ENCODE data around the gene RGS12. TPM values are rescaled to one million over a fixed set of nuclear protein-coding genes. Genes with fewer than 3 reads are reported as not detected.

The RGS12 gene
- polyA plus RNA-seq, 2 of the 4 experiments (the other 2 are of a cell fraction) = 7.4 to 8.9 TPM

DNA sequence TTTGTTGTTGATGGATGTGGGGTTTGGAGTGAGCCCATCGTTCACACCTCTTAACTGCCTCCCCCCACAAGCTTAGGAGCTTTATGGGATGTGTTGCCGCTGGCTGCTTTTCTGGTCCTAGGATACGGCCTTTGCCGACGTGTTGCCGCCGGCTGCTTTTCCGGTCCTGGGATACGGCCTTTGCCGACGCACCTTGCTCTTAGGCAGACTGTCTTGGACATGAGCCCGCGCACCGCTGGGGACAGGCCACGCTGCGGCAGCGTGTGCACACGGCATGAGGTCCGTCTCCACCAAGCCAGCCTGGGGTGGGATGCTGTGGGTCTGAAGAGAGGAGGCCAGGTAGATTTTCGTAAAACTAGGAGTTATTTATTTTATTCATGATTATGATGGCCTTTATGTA lies 14.2 kb downstream of the RGS12 start:
- DNase-seq (ENCODE audit: low read depth in 1 of 2, low spot score in 1 of 2) (no peak), FAIRE-seq (no peak), ATAC-seq (no peak)
- Histone ChIP-seq H3K27ac (no peak overlapping the region), H3K4me3 (no peak overlapping the region), H3K9me3 (no peaks in the 10 kb centered on the region), H3K4me1 (peaks cover 7% of the 10 kb centered on the region; the same call in 1 of the 3 replicates), H3K4me2 (no peak overlapping the region)
- TF ChIP-seq NFE2L2 (conservative IDR thresholded peaks at IDR 0.05; ENCODE audit: low read length) (no peak), EHMT2 (IDR thresholded peaks at IDR 0.05; ENCODE audit: low read depth) (no peak), FOXS1 (CRISPR knock-in tag; IDR thresholded peaks at IDR 0.05) (no peak), JUNB (IDR thresholded peaks at IDR 0.05) (no peak), ZNF302 (CRISPR knock-in tag; IDR thresholded peaks at IDR 0.05) (no peak), HDAC2 (IDR thresholded peaks at IDR 0.05) (no peak), MYC (IDR thresholded peaks at IDR 0.05; ENCODE audit: borderline replicate concordance, low read length) (no peak), CHD4 (IDR thresholded peaks at IDR 0.05; ENCODE audit: borderline replicate concordance) (no peak), RAD21 (conservative IDR thresholded peaks at IDR 0.05 in 1 of 2, IDR thresholded peaks at IDR 0.05 in 1 of 2) (no peak), HOXB5 (CRISPR knock-in tag; IDR thresholded peaks at IDR 0.05) (no peak), SMC3 (IDR thresholded peaks at IDR 0.05) (no peak), EHF (CRISPR knock-in tag; IDR thresholded peaks at IDR 0.05) (no peak), GATA3 (IDR thresholded peaks at IDR 0.05; ENCODE audit: borderline replicate concordance) (no peak), E2F6 (IDR thresholded peaks at IDR 0.05; ENCODE audit: borderline replicate concordance, low read depth) (no peak), CEBPB (IDR thresholded peaks at IDR 0.05) (no peak), HES2 (IDR thresholded peaks at IDR 0.05) (no peak), RARB (CRISPR knock-in tag; IDR thresholded peaks at IDR 0.05) (no peak)
- TF ChIP-seq, protein P1, sequence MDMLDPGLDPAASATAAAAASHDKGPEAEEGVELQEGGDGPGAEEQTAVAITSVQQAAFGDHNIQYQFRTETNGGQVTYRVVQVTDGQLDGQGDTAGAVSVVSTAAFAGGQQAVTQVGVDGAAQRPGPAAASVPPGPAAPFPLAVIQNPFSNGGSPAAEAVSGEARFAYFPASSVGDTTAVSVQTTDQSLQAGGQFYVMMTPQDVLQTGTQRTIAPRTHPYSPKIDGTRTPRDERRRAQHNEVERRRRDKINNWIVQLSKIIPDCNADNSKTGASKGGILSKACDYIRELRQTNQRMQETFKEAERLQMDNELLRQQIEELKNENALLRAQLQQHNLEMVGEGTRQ (IDR thresholded peaks at IDR 0.05) = no peak
- ChIA-PET CTCF (no interaction called here), POLR2A (no interaction called here)
- 94% methylated on average over 20 of the region's 20 CpGs for WGBS (ENCODE audit: missing lambda C conversion rate)

DNA sequence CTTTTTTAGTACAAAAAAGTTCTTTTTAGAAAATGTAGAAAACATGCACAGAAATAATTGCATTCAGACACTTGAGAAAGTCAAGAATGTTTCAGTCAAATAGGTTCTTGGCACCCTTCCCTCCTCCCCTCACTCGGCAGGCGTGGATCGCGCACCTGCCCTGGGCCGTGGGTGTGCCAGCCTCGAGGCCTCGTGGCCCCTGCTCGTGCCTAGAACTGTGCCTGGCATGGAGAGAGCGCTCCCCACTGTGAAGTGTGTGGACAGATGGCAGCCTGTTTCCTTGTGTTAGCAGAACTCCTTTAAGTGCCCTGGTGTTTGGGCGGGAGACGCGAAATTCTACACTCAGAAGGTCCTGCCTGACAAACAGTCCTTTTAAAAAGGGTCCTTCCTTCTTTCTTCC lies 14.7 kb downstream of the RGS12 start:
- H3K27ac ChIP-seq = no peak overlapping the region
- H3K9me3 ChIP-seq = no peaks in the 10 kb centered on the region
- H3K4me1 ChIP-seq = peaks cover 7% of the 10 kb centered on the region; the same call in 1 of the 3 replicates
- FAIRE-seq = no peak
- DNase-seq (ENCODE audit: low read depth in 1 of 2, low spot score in 1 of 2) = no peak
- 91% methylated on average over 12 of the region's 12 CpGs for WGBS (ENCODE audit: missing lambda C conversion rate)
- no peak for ATAC-seq
- no peak overlapping the region for H3K4me2 ChIP-seq
- no peak overlapping the region for H3K4me3 ChIP-seq
- POLR2A ChIA-PET = no interaction called here
- TF ChIP-seq CEBPB (IDR thresholded peaks at IDR 0.05) = no peak
- TF ChIP-seq CTCF (IDR thresholded peaks at IDR 0.05) = no peak
- no peak for TF ChIP-seq RCOR1 (IDR thresholded peaks at IDR 0.05; ENCODE audit: low read depth, low read length)
- no peak for TF ChIP-seq SREBF2 (IDR thresholded peaks at IDR 0.05)
- TF ChIP-seq CHD2 (IDR thresholded peaks at IDR 0.05; ENCODE audit: low read length, partially characterized antibody) = no peak
- TF ChIP-seq, protein P1 (IDR thresholded peaks at IDR 0.05) = no peak
- TF ChIP-seq EHMT2 (IDR thresholded peaks at IDR 0.05; ENCODE audit: low read depth) = no peak
- TF ChIP-seq RARB (CRISPR knock-in tag; IDR thresholded peaks at IDR 0.05) = no peak
- TF ChIP-seq, protein P2, sequence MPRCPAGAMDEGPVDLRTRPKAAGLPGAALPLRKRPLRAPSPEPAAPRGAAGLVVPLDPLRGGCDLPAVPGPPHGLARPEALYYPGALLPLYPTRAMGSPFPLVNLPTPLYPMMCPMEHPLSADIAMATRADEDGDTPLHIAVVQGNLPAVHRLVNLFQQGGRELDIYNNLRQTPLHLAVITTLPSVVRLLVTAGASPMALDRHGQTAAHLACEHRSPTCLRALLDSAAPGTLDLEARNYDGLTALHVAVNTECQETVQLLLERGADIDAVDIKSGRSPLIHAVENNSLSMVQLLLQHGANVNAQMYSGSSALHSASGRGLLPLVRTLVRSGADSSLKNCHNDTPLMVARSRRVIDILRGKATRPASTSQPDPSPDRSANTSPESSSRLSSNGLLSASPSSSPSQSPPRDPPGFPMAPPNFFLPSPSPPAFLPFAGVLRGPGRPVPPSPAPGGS (IDR thresholded peaks at IDR 0.05) = no peak
- TF ChIP-seq RFX5 (IDR thresholded peaks at IDR 0.05) = no peak
- TF ChIP-seq RNF2 (IDR thresholded peaks at IDR 0.05; ENCODE audit: borderline replicate concordance, low read depth) = no peak
- TF ChIP-seq KDM5A (IDR thresholded peaks at IDR 0.05) = no peak
- no peak for TF ChIP-seq HOXB13 (CRISPR knock-in tag; IDR thresholded peaks at IDR 0.05; ENCODE audit: low read depth)
- CTCF ChIA-PET = no interaction called here

Data from A549 (cell line).